H1 (cell line): Measurements from ENCODE around the gene RRP1B. TPM values are rescaled to one million over a fixed set of nuclear protein-coding genes. Genes with fewer than 3 reads are reported as not detected.

Source experiments
- CTCF ChIA-PET: fragments of 300-600 bp; sonication (Branson Sonifier 250); formaldehyde crosslinking; loops from one replicate; lab custom pipeline; 2021; ENCODE audit not compliant: partially characterized antibody; lab: Charles Lee
- POLR2A ChIA-PET: fragments of 300-600 bp; sonication (Branson Sonifier 250); formaldehyde crosslinking; loops from one replicate; lab custom pipeline; 2021; ENCODE audit warnings: inconsistent platforms; ENCODE audit not compliant: partially characterized antibody; lab: Charles Lee
- DNase-seq, 2 experiments: peaks; one replicate each; pipeline versions ENCODE4 v3.0.0 to v3.0.0-alpha.2; 2010 to 2022; ENCODE audit warnings: low spot score in 2 of 2, low read depth in 1 of 2, mixed read lengths in 1 of 2
- FAIRE-seq: peaks from 2 replicates; lab custom pipeline; 2011; peaks lifted over from hg19 to GRCh38; lab: Jason Lieb, UNC
- H2AFZ ChIP-seq: 2 replicates; pipeline ENCODE4 v1.8.1; 2012; ENCODE audit warnings: low read length, inconsistent platforms
- H2AK5ac ChIP-seq: 2 replicates; pipeline ENCODE4 v1.6.1; 2013; ENCODE audit warnings: low read depth, low read length
- H2BK120ac ChIP-seq: replicated peaks from 2 replicates; pipeline ENCODE3; 2013; ENCODE audit warnings: low read depth, low read length, inconsistent platforms
- H2BK12ac ChIP-seq: 2 replicates; pipeline ENCODE4 v1.6.1; 2013; ENCODE audit warnings: low read depth, low read length
- H2BK15ac ChIP-seq: 2 replicates; pipeline ENCODE4 v1.6.1; 2013; ENCODE audit warnings: low read length
- H2BK20ac ChIP-seq: 2 replicates; pipeline ENCODE4 v1.6.1; 2013; ENCODE audit warnings: low read length
- H2BK5ac ChIP-seq: 2 replicates; pipeline ENCODE4 v1.6.1; 2013; ENCODE audit warnings: low read depth, low read length
- H3K14ac ChIP-seq: 2 replicates; pipeline ENCODE4 v1.6.1; 2013; ENCODE audit warnings: inconsistent platforms; ENCODE audit not compliant: insufficient read length
- H3K18ac ChIP-seq: 2 replicates; pipeline ENCODE4 v1.6.1; 2013; ENCODE audit warnings: low read length; ENCODE audit errors: extremely low read depth
- H3K23ac ChIP-seq: 2 replicates; pipeline ENCODE4 v1.6.1; 2013; ENCODE audit warnings: inconsistent platforms; ENCODE audit not compliant: insufficient read length
- H3K23me2 ChIP-seq: 2 replicates; pipeline ENCODE4 v1.6.1; 2013; ENCODE audit warnings: low read depth, low read length
- H3K27ac ChIP-seq: 2 replicates; pipeline ENCODE4 v1.6.1; 2011; ENCODE audit warnings: low read depth, low read length, inconsistent platforms
- H3K27me3 ChIP-seq, 4 experiments: replicated peaks in 1 of 4; 1 replicate in 1 of 4; 2 replicates in 3 of 4; pipeline versions ENCODE4 v1.6.1 to v1.8.1; 2011 to 2013; ENCODE audit warnings: low read length in 3 of 4, mild to moderate bottlenecking in 3 of 4, inconsistent platforms in 2 of 4, mixed read lengths in 2 of 4, moderate library complexity in 1 of 4; ENCODE audit not compliant: control insufficient read depth in 3 of 4, insufficient read depth in 3 of 4; ENCODE audit errors: extremely low read depth in 1 of 4
- H3K36me3 ChIP-seq, 4 experiments: 2 replicates each; pipeline versions ENCODE4 v1.6.1 to v1.8.1; 2011 to 2013; ENCODE audit warnings: mild to moderate bottlenecking in 4 of 4, low read length in 3 of 4, moderate library complexity in 2 of 4, control low read depth in 1 of 4, inconsistent platforms in 1 of 4; ENCODE audit not compliant: insufficient read depth in 4 of 4, control insufficient read depth in 2 of 4
- H3K4ac ChIP-seq: replicated peaks from 2 replicates; pipeline ENCODE3; 2013; ENCODE audit warnings: low read length, low read depth, mixed read lengths, inconsistent platforms; ENCODE audit not compliant: insufficient read length
- H3K4me1 ChIP-seq, 4 experiments: replicated peaks in 1 of 4; 1 replicate in 1 of 4; 2 replicates in 3 of 4; pipeline versions ENCODE4 v1.6.1 to v1.8.1; 2011 to 2013; ENCODE audit warnings: low read length in 3 of 4, inconsistent platforms in 2 of 4, mixed read lengths in 1 of 4; ENCODE audit not compliant: insufficient read depth in 4 of 4, control insufficient read depth in 3 of 4
- H3K4me2 ChIP-seq, 2 experiments: 2 replicates each; pipeline versions ENCODE4 v1.6.1 to v1.8.1; 2011 to 2013; ENCODE audit warnings: low read depth in 2 of 2, low read length in 2 of 2, control low read depth in 1 of 2, inconsistent platforms in 1 of 2, mild to moderate bottlenecking in 1 of 2; ENCODE audit not compliant: insufficient read depth in 1 of 2
- H3K4me3 ChIP-seq, 4 experiments: fragments of 200-600, 300-600 bp in 1 of 4; sonication (generic), shearing (Covaris generic), sonication (Bioruptor Twin) in 1 of 4; 2 replicates each; pipeline versions ENCODE4 v1.5.1 to v1.8.1; 2011 to 2016; ENCODE audit warnings: low read length in 4 of 4, low read depth in 3 of 4, control low read depth in 2 of 4, inconsistent platforms in 2 of 4, mild to moderate bottlenecking in 2 of 4, mixed read lengths in 1 of 4, moderate library complexity in 1 of 4; ENCODE audit not compliant: insufficient read depth in 2 of 4; ENCODE audit errors: extremely low read depth in 1 of 4
- H3K56ac ChIP-seq: replicated peaks from 2 replicates; pipeline ENCODE3; 2013; ENCODE audit warnings: low read depth, mild to moderate bottlenecking, mixed read lengths, low read length, inconsistent platforms; ENCODE audit not compliant: insufficient read length
- H3K79me1 ChIP-seq: 2 replicates; pipeline ENCODE4 v1.6.1; 2013; ENCODE audit warnings: low read depth, low read length, control low read depth
- H3K79me2 ChIP-seq, 2 experiments: 2 replicates each; pipeline versions ENCODE4 v1.6.1 to v1.8.1; 2012 to 2013; ENCODE audit warnings: low read length in 2 of 2, mild to moderate bottlenecking in 2 of 2, inconsistent platforms in 1 of 2; ENCODE audit not compliant: insufficient read depth in 2 of 2, control insufficient read depth in 1 of 2
- H3K9ac ChIP-seq, 4 experiments: replicated peaks in 1 of 4; 1 replicate in 1 of 4; 2 replicates in 3 of 4; pipeline versions ENCODE4 v1.6.1 to v1.8.1; 2011 to 2013; ENCODE audit warnings: low read depth in 3 of 4, low read length in 3 of 4, control low read depth in 2 of 4, mild to moderate bottlenecking in 2 of 4, moderate library complexity in 2 of 4, inconsistent platforms in 1 of 4; ENCODE audit errors: extremely low read depth in 1 of 4
- H3K9me3 ChIP-seq, 2 experiments: 2 replicates each; pipeline versions ENCODE4 v1.6.1 to v1.8.1; 2012 to 2013; ENCODE audit warnings: mild to moderate bottlenecking in 2 of 2, moderate library complexity in 2 of 2, control low read depth in 1 of 2, inconsistent platforms in 1 of 2, low read depth in 1 of 2, low read length in 1 of 2, mixed read lengths in 1 of 2; ENCODE audit not compliant: insufficient read depth in 2 of 2
- H4K20me1 ChIP-seq, 2 experiments: replicated peaks in 1 of 2; 2 replicates each; pipeline versions ENCODE3 to v1.8.1; 2011 to 2013; ENCODE audit warnings: inconsistent platforms in 2 of 2, low read length in 2 of 2, mild to moderate bottlenecking in 1 of 2; ENCODE audit not compliant: insufficient read depth in 2 of 2, control insufficient read depth in 1 of 2
- H4K5ac ChIP-seq: 2 replicates; pipeline ENCODE4 v1.6.1; 2013; ENCODE audit warnings: low read length, low read depth, mixed read lengths, inconsistent platforms; ENCODE audit not compliant: insufficient read length
- H4K8ac ChIP-seq: 2 replicates; pipeline ENCODE4 v1.8.0; 2013; ENCODE audit warnings: mild to moderate bottlenecking, moderate library complexity, low read length, inconsistent platforms; ENCODE audit not compliant: insufficient read depth; ENCODE audit errors: extremely low read depth
- H4K91ac ChIP-seq: replicated peaks from 2 replicates; pipeline ENCODE3; 2013; ENCODE audit warnings: low read length, mixed read lengths, inconsistent platforms; ENCODE audit not compliant: insufficient read length
- EGR1 ChIP-seq: IDR thresholded peaks from 2 replicates; pipeline ENCODE4 v1.6.1; 2011; ENCODE audit warnings: low read depth, low read length, borderline replicate concordance
- POU5F1 ChIP-seq: IDR thresholded peaks from 2 replicates; pipeline ENCODE4 v1.6.1; 2011; ENCODE audit warnings: low read depth, mild to moderate bottlenecking, low read length, moderate library complexity
- RAD21 ChIP-seq, 2 experiments: IDR thresholded peaks in 1 of 2; conservative IDR thresholded peaks in 1 of 2; 2 replicates each; pipeline ENCODE4 v1.6.1; 2011; ENCODE audit warnings: low read depth in 2 of 2, low read length in 2 of 2, improper control_type of control experiment in 1 of 2, inconsistent platforms in 1 of 2, mild to moderate bottlenecking in 1 of 2, moderate library complexity in 1 of 2
- RNF2 ChIP-seq: fragments of 200-900, 300-1000 bp; sonication (generic); IDR thresholded peaks from 2 replicates; pipeline ENCODE4 v1.7.1; 2016; ENCODE audit warnings: borderline replicate concordance, low read depth, mild to moderate bottlenecking, antibody characterized with exemption, low read length; ENCODE audit not compliant: poor library complexity, severe bottlenecking; ENCODE audit errors: missing control alignments
- SIX5 ChIP-seq: IDR thresholded peaks from 2 replicates; pipeline ENCODE4 v1.6.1; 2011; ENCODE audit warnings: mild to moderate bottlenecking, low read depth, low read length
- TAF1 ChIP-seq: IDR thresholded peaks from 2 replicates; pipeline ENCODE4 v1.6.1; 2011; ENCODE audit warnings: mild to moderate bottlenecking, low read depth, low read length
- YY1 ChIP-seq: IDR thresholded peaks from 2 replicates; pipeline ENCODE4 v1.6.1; 2011; ENCODE audit warnings: low read depth, mild to moderate bottlenecking, low read length
- ZNF274 ChIP-seq: IDR thresholded peaks from 2 replicates; pipeline ENCODE4 v1.7.0; 2012; ENCODE audit warnings: low read length, borderline replicate concordance; ENCODE audit errors: extremely low read depth
- WGBS, 2 experiments: shearing (Covaris generic) in 1 of 2; methylation state at CpG; one replicate each; pipeline versions ENCODE4 v1.1.6 to v1.1.7; 2013 to 2015; ENCODE audit warnings: low lambda C conversion rate in 2 of 2, mixed read lengths in 2 of 2, inconsistent platforms in 1 of 2, low coverage in 1 of 2, missing lambda C conversion rate in 1 of 2; ENCODE audit not compliant: insufficient replicate concordance in 2 of 2, insufficient coverage in 1 of 2, insufficient read length in 1 of 2; ENCODE audit errors: extremely low coverage in 1 of 2, missing lambda C conversion rate in 1 of 2; 5-methylcytosine and 5-hydroxymethylcytosine counted together
- polyA plus RNA-seq, 7 experiments: library from polyadenylated mRNA; depleted of rRNA in 3 of 7; stranded (reverse) in 5 of 7; unstranded in 2 of 7; fragments of >200 nt in 5 of 7; fragments of 200-250 nt in 2 of 7; gene quantifications; 1 replicate in 5 of 7; 2 replicates in 1 of 7; 4 replicates in 1 of 7; pipeline versions ENCODE4 v1.2.1 to v1.2.3, GENCODE V29; 2011 to 2013; ENCODE audit warnings: missing spikeins in 2 of 7, mixed read lengths in 2 of 7
- total RNA-seq: library from RNA; stranded (reverse); fragmentation: NEBNext Ultra II Directional; extraction: Animal tissue kit (Norgen Biotek cat#: 25700); gene quantifications from 2 replicates; pipeline ENCODE4 v1.2.1, GENCODE V29; 2021

Gene RRP1B
- total and polyA plus RNA-seq, 2 of the 8 experiments (the other 6 are each of a cell fraction or from before 2014, with no cell fraction given), result 25.8 to 97.3 TPM

- no peak overlapping the region for H2AK5ac ChIP-seq
- DNase-seq (peak in 1 of 2 experiments; percentile 59), FAIRE-seq (no peak)
- no peak overlapping the region; a peak in 1 of 4 replicates for H3K4me2 ChIP-seq
- no peak overlapping the region for H3K14ac ChIP-seq
- H3K27ac ChIP-seq, result no peak overlapping the region
- H3K27me3 ChIP-seq, result no peaks in the 10 kb centered on the region
- H3K18ac ChIP-seq, result no peak overlapping the region
- WGBS, 2 experiments, result 89% methylated on average over 13 of the region's 28 CpGs; no CpG with 5 or more reads in 1 of the 2 experiments
- H4K5ac ChIP-seq, result no peak overlapping the region
- TF ChIP-seq RNF2 (no peak), EGR1 (peak; percentile 10; the same call in 1 of the 2 replicates), YY1 (no peak), RAD21 (IDR thresholded peaks at IDR 0.05 in 1 of 2, conservative IDR thresholded peaks at IDR 0.05 in 1 of 2; ENCODE audit: low read depth in 2 of 2, low read length in 2 of 2) (no peak; a peak in 1 of 4 replicates), TAF1 (no peak), ZNF274 (no peak), POU5F1 (no peak), SIX5 (no peak)
- H3K79me2 ChIP-seq, result no peaks in the 10 kb centered on the region
- no peak overlapping the region for H2AFZ ChIP-seq
- H4K8ac ChIP-seq, result no peak overlapping the region
- H3K9me3 ChIP-seq, result no peaks in the 10 kb centered on the region
- CTCF ChIA-PET, result interaction anchor here (1.2 to 1.4 kb wide), 2 partner anchors 12 to 43 kb away, joined by 3 to 13 read pairs; no protein-coding TSS in a partner anchor
- H3K56ac ChIP-seq, result no peak overlapping the region
- no peak overlapping the region for H2BK20ac ChIP-seq
- POLR2A ChIA-PET, result interaction anchor here (0.7 to 3.2 kb wide), 9 partner anchors 8 to 69 kb away, joined by 3 to 29 read pairs (median 5); no protein-coding TSS in a partner anchor
- no peak overlapping the region for H3K4ac ChIP-seq
- no peak overlapping the region for H2BK120ac ChIP-seq
- H2BK12ac ChIP-seq, result no peak overlapping the region
- no peak overlapping the region for H3K23ac ChIP-seq
- no peak overlapping the region for H3K9ac ChIP-seq
- no peak overlapping the region; the same call in 1 of the 2 replicates for H2BK15ac ChIP-seq
- no peaks in the 10 kb centered on the region for H3K23me2 ChIP-seq
- no peak overlapping the region for H4K91ac ChIP-seq
- no peak overlapping the region for H2BK5ac ChIP-seq
- peaks cover 0 to 14% (median 11%) of the 10 kb centered on the region in 4 experiments; a peak in 5 of 8 replicates for H3K36me3 ChIP-seq
- H3K79me1 ChIP-seq, result 0 out of 2 replicates have a peak, but pooled peaks cover 2% of the 10 kb centered on the region
- no peak overlapping the region for H3K4me3 ChIP-seq
- H4K20me1 ChIP-seq, result peaks cover 0 to 13% of the 10 kb centered on the region in 2 experiments
- peaks cover 0 to 9% (median 4%) of the 10 kb centered on the region in 4 experiments; a peak in 5 of 7 replicates for H3K4me1 ChIP-seq
Observed at GRCh38 chr21:43741423-43742096, 82.2 kb downstream of the RRP1B start.
